ENCODE data around the gene COL13A1. TPM values are rescaled to one million over a fixed set of nuclear protein-coding genes. Genes with fewer than 3 reads are reported as not detected.

The COL13A1 gene
- polyA plus RNA-seq, 1 of the 3 experiments (the other 2 are of a cell fraction), result 26.7 TPM

DNA sequence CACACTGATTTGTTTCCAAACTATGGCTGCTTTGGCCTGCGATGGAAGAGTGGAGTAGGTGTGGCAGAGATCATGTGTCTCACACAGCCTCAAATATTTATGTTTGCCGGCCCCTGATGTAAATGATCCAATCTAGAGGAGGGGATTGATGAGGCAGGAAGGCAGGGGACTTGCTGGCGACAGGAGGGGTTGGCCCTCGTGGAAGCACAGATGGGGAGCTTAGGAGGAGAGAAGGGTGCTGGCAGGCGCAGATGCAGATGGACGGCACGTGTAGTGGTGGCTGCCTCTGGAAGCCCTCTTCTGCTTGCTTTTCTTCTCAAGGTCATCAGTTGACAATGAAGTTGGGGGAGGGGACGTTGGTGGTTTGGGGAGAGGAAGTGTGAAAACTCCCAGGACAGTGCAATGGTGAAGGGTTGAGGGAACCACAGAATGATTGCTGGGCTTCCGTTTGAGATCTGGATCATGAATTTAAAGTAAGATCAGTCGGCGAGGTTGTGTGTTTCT lies 15.4 kb downstream of the COL13A1 start:
- TF ChIP-seq, protein P1, sequence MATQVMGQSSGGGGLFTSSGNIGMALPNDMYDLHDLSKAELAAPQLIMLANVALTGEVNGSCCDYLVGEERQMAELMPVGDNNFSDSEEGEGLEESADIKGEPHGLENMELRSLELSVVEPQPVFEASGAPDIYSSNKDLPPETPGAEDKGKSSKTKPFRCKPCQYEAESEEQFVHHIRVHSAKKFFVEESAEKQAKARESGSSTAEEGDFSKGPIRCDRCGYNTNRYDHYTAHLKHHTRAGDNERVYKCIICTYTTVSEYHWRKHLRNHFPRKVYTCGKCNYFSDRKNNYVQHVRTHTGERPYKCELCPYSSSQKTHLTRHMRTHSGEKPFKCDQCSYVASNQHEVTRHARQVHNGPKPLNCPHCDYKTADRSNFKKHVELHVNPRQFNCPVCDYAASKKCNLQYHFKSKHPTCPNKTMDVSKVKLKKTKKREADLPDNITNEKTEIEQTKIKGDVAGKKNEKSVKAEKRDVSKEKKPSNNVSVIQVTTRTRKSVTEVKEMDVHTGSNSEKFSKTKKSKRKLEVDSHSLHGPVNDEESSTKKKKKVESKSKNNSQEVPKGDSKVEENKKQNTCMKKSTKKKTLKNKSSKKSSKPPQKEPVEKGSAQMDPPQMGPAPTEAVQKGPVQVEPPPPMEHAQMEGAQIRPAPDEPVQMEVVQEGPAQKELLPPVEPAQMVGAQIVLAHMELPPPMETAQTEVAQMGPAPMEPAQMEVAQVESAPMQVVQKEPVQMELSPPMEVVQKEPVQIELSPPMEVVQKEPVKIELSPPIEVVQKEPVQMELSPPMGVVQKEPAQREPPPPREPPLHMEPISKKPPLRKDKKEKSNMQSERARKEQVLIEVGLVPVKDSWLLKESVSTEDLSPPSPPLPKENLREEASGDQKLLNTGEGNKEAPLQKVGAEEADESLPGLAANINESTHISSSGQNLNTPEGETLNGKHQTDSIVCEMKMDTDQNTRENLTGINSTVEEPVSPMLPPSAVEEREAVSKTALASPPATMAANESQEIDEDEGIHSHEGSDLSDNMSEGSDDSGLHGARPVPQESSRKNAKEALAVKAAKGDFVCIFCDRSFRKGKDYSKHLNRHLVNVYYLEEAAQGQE (IDR thresholded peaks at IDR 0.05; ENCODE audit: low read depth, low read length), result no peak
- TF ChIP-seq ELF1 (IDR thresholded peaks at IDR 0.05) (no peak), TCF12 (IDR thresholded peaks at IDR 0.05) (no peak), TAF1 (IDR thresholded peaks at IDR 0.05; ENCODE audit: borderline replicate concordance, low read depth, low read length) (no peak), EP300 (IDR thresholded peaks at IDR 0.05; ENCODE audit: borderline replicate concordance in 1 of 2, low read depth in 1 of 2, low read length in 1 of 2) (no peak), TEAD4 (IDR thresholded peaks at IDR 0.05; ENCODE audit: borderline replicate concordance, insufficient read depth) (no peak), SMC3 (IDR thresholded peaks at IDR 0.05; ENCODE audit: low read depth, low read length) (no peak), MEF2A (IDR thresholded peaks at IDR 0.05; ENCODE audit: borderline replicate concordance, low read depth) (no peak), RCOR1 (IDR thresholded peaks at IDR 0.05; ENCODE audit: low read length) (no peak), PBX3 (IDR thresholded peaks at IDR 0.05) (no peak), FOSL2 (IDR thresholded peaks at IDR 0.05; ENCODE audit: borderline replicate concordance, low read depth) (no peak), IRF3 (IDR thresholded peaks at IDR 0.05; ENCODE audit: low read depth, low read length) (no peak), MXI1 (IDR thresholded peaks at IDR 0.05; ENCODE audit: low read depth, low read length) (no peak), FOXM1 (IDR thresholded peaks at IDR 0.05; ENCODE audit: low read depth) (no peak), CHD2 (IDR thresholded peaks at IDR 0.05; ENCODE audit: low read length, partially characterized antibody) (no peak), FOXJ3 (CRISPR knock-in tag; IDR thresholded peaks at IDR 0.05) (no peak), USF1 (IDR thresholded peaks at IDR 0.05; ENCODE audit: borderline replicate concordance, low read depth) (no peak), GATA2 (CRISPR knock-in tag; IDR thresholded peaks at IDR 0.05) (no peak)
- TF ChIP-seq, protein P2, sequence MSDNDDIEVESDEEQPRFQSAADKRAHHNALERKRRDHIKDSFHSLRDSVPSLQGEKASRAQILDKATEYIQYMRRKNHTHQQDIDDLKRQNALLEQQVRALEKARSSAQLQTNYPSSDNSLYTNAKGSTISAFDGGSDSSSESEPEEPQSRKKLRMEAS (IDR thresholded peaks at IDR 0.05; ENCODE audit: low read depth), result no peak
- TF ChIP-seq, protein P3, sequence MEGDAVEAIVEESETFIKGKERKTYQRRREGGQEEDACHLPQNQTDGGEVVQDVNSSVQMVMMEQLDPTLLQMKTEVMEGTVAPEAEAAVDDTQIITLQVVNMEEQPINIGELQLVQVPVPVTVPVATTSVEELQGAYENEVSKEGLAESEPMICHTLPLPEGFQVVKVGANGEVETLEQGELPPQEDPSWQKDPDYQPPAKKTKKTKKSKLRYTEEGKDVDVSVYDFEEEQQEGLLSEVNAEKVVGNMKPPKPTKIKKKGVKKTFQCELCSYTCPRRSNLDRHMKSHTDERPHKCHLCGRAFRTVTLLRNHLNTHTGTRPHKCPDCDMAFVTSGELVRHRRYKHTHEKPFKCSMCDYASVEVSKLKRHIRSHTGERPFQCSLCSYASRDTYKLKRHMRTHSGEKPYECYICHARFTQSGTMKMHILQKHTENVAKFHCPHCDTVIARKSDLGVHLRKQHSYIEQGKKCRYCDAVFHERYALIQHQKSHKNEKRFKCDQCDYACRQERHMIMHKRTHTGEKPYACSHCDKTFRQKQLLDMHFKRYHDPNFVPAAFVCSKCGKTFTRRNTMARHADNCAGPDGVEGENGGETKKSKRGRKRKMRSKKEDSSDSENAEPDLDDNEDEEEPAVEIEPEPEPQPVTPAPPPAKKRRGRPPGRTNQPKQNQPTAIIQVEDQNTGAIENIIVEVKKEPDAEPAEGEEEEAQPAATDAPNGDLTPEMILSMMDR (IDR thresholded peaks at IDR 0.05), result no peak
- ChIA-PET CTCF (interaction anchor here (1.5 to 4.8 kb wide), 3 partner anchors 12 to 98 kb away, joined by 3 to 32 read pairs (median 8); partner anchors contain the start of gene COL13A1), POLR2A (no interaction called here)
- 81% methylated on average over 11 of the region's 11 CpGs for WGBS (ENCODE audit: low lambda C conversion rate)
- H3K9me3 ChIP-seq, result no peaks in the 10 kb centered on the region
- H4K20me1 ChIP-seq (ENCODE audit: insufficient read depth), result no peaks in the 10 kb centered on the region
- H3K4me1 ChIP-seq (ENCODE audit: control insufficient read depth in 1 of 2, insufficient read depth in 2 of 2, low read depth in 1 of 2, low read length in 1 of 2), result peaks cover 0 to 9% of the 10 kb centered on the region in 2 experiments; a peak in 1 of 4 replicates
- H3K4me3 ChIP-seq (ENCODE audit: low read depth in 2 of 2, low read length in 1 of 2), result no peak overlapping the region
- peaks cover 21% of the 10 kb centered on the region; the same call in 1 of the 2 replicates for H3K79me2 ChIP-seq (ENCODE audit: insufficient read depth)
- no peak overlapping the region for H3K9ac ChIP-seq
- no peak for DNase-seq
- no peaks in the 10 kb centered on the region for H3K27me3 ChIP-seq (ENCODE audit: insufficient read depth)
- H3K4me2 ChIP-seq, result no peak overlapping the region
- no peaks in the 10 kb centered on the region for H3K36me3 ChIP-seq (replicated peaks in 1 of 2; ENCODE audit: control insufficient read depth in 1 of 2, insufficient read depth in 2 of 2, low read length in 1 of 2)
- no peak overlapping the region for H2AFZ ChIP-seq (ENCODE audit: low read depth)
- H3K9me2 ChIP-seq, result no peaks in the 10 kb centered on the region
- no peaks in the 10 kb centered on the region for H3F3A ChIP-seq (replicated peaks; ENCODE audit: insufficient read depth)
- H3K27ac ChIP-seq (ENCODE audit: low read depth in 2 of 2, low read length in 1 of 2), result no peak overlapping the region

Measured in SK-N-SH (cell line).